Epithelial cell of proximal tubule (primary cell): ENCODE results near the gene ZBTB43. TPM values are rescaled to one million over a fixed set of nuclear protein-coding genes. Genes with fewer than 3 reads are reported as not detected.
A peak's percentile ranks its signal among the peaks of the same experiment; 100 is the strongest.

Experiments used
- DNase-seq: peaks from one replicate; pipeline ENCODE4 v3.0.0-alpha.2; 2011; ENCODE audit warnings: low read depth
- H3K4me3 ChIP-seq: 2 replicates; pipeline ENCODE4 v1.5.1; 2011; ENCODE audit warnings: low read depth, mild to moderate bottlenecking, low read length
- CTCF ChIP-seq: conservative IDR thresholded peaks from 2 replicates; pipeline ENCODE4 v1.5.1; 2012; ENCODE audit warnings: low read depth, mild to moderate bottlenecking, low read length
- total RNA-seq: library from RNA; depleted of rRNA; stranded (reverse); fragments of >200 nt; gene quantifications from 2 replicates; pipeline ENCODE4 v1.2.3, GENCODE V29; 2015

ZBTB43 gene
- total RNA-seq, 1 donor from 2014 or later: 4.3 TPM

GRCh38 chr9:126876531-126876930, 71.7 kb downstream of the ZBTB43 start:
- DNase-seq: no peak
- TF ChIP-seq CTCF: no peak
- no peak overlapping the region for H3K4me3 ChIP-seq

GRCh38 chr9:126877418-126877817, 72.6 kb downstream of the ZBTB43 start:
- no peak for DNase-seq
- no peak overlapping the region for H3K4me3 ChIP-seq
- no peak for TF ChIP-seq CTCF

GRCh38 chr9:126879288-126879687, 74.4 kb downstream of the ZBTB43 start:
- no peak for DNase-seq
- no peak overlapping the region for H3K4me3 ChIP-seq
- no peak for TF ChIP-seq CTCF

- no peak for TF ChIP-seq CTCF
- H3K4me3 ChIP-seq: no peak overlapping the region
- DNase-seq: no peak
Measured at GRCh38 chr9:126880226-126880946, 75.5 kb downstream of the ZBTB43 start.

- DNase-seq: no peak
- TF ChIP-seq CTCF: no peak
- H3K4me3 ChIP-seq: no peak overlapping the region
Measured at GRCh38 chr9:126880947-126881332, 76.1 kb downstream of the ZBTB43 start.

- H3K4me3 ChIP-seq: no peak overlapping the region
- no peak for DNase-seq
- no peak for TF ChIP-seq CTCF
Measured at GRCh38 chr9:126882746-126883145, 77.9 kb downstream of the ZBTB43 start.

- peak; percentile 76 for DNase-seq
- TF ChIP-seq CTCF: no peak
Measured at GRCh38 chr9:126883636-126884035, 78.8 kb downstream of the ZBTB43 start.

More at GRCh38 chr9:126883636-126884035, 78.8 kb downstream of the ZBTB43 start:
- H3K4me3 ChIP-seq: no peak overlapping the region
